Activated CD8-positive, alpha-beta T cell treated with anti-CD3 and anti-CD28 coated beads for 36 hours (primary cell): ENCODE data around the gene OSBPL7. TPM values are rescaled to one million over a fixed set of nuclear protein-coding genes. Genes with fewer than 3 reads are reported as not detected.

Experiments used
- ATAC-seq: fragments of 200-7000 bp; cut with Tn5 transposase; one replicate; pipeline ENCODE4 v1.10.0; 2021; ENCODE audit warnings: mild to moderate bottlenecking, moderate library complexity
- CTCF ChIA-PET: fragments of 350-600 bp; sonication (Branson Sonifier 250); formaldehyde crosslinking; loops from one replicate; lab custom pipeline; 2021; ENCODE audit warnings: antibody characterized with exemption; lab: Charles Lee
- POLR2A ChIA-PET: fragments of 350-600 bp; sonication (Branson Sonifier 250); formaldehyde crosslinking; loops from one replicate; lab custom pipeline; 2021; ENCODE audit warnings: antibody characterized with exemption; lab: Charles Lee
- DNase-seq: peaks from one replicate; pipeline ENCODE4 v3.0.0-alpha.2; 2020
- H3K27ac Mint-ChIP-seq: one replicate; pipeline ENCODE4 v1.8.0; 2021; ENCODE audit warnings: mild to moderate bottlenecking, mixed read lengths
- H3K27me3 Mint-ChIP-seq: one replicate; pipeline ENCODE4 v1.8.0; 2021; ENCODE audit warnings: mixed read lengths
- H3K36me3 Mint-ChIP-seq: one replicate; pipeline ENCODE4 v1.8.0; 2021; ENCODE audit warnings: low read depth, mixed read lengths
- H3K4me1 Mint-ChIP-seq: one replicate; pipeline ENCODE4 v1.8.0; 2021; ENCODE audit warnings: low read depth, mixed read lengths
- H3K4me3 Mint-ChIP-seq: one replicate; pipeline ENCODE4 v1.8.0; 2021; ENCODE audit warnings: mild to moderate bottlenecking, moderate library complexity, mixed read lengths
- H3K9me3 Mint-ChIP-seq: one replicate; pipeline ENCODE4 v1.8.0; 2021; ENCODE audit warnings: mixed read lengths
- CTCF ChIP-seq: fragments of 200-600 bp; IDR thresholded peaks from one replicate; pipeline ENCODE4 v1.8.0; 2022; ENCODE audit warnings: antibody characterized with exemption, mild to moderate bottlenecking
- intact Hi-C: fragments of 100-400 bp; cut with micrococcal nuclease; formaldehyde crosslinking; loops from one replicate; pipeline ENCODE4 v1.10.0; 2022
- total RNA-seq, 2 experiments: library from RNA; stranded (reverse); gene quantifications; one replicate each; pipeline ENCODE4 v1.2.3, GENCODE V29; 2021

OSBPL7 gene
- total RNA-seq, 2 experiments from 2014 or later: 18.0 to 19.8 TPM

- CTCF ChIA-PET: interaction anchor here (0.9 to 2.4 kb wide), 8 partner anchors 8 to 186 kb away, joined by 3 to 9 read pairs (median 4); partner anchors contain the start of genes LRRC46 and MRPL10
- no peaks in the 10 kb centered on the region for H3K4me1 Mint-ChIP-seq
- H3K9me3 Mint-ChIP-seq: no peaks in the 10 kb centered on the region
- H3K4me3 Mint-ChIP-seq: no peak overlapping the region
- peaks cover 5% of the 10 kb centered on the region for H3K27me3 Mint-ChIP-seq
- H3K27ac Mint-ChIP-seq: no peak overlapping the region
- ATAC-seq (no peak), DNase-seq (no peak)
- intact Hi-C loops: loop anchor here (5.0 kb wide), 1 partner anchor 103 kb away; no protein-coding TSS in a partner anchor
- POLR2A ChIA-PET: interaction anchor here (1.0 kb wide), 1 partner anchor 14 kb away, joined by 3 read pairs; no protein-coding TSS in a partner anchor
- no peak for TF ChIP-seq CTCF
- H3K36me3 Mint-ChIP-seq: no peaks in the 10 kb centered on the region
These were observed 20.9 kb downstream of the OSBPL7 start for GRCh38 chr17:47800686-47801085.

GRCh38 chr17:47797797-47798196 lies 23.8 kb downstream of the OSBPL7 start:
- Mint-ChIP-seq H3K36me3 (no peaks in the 10 kb centered on the region), H3K4me3 (no peak overlapping the region), H3K4me1 (no peaks in the 10 kb centered on the region), H3K9me3 (no peaks in the 10 kb centered on the region), H3K27ac (no peak overlapping the region), H3K27me3 (peaks cover 20% of the 10 kb centered on the region)
- CTCF ChIA-PET: interaction anchor here (1.1 kb wide), 1 partner anchor 8 kb away, joined by 4 read pairs; no protein-coding TSS in a partner anchor
- no peak for DNase-seq
- no peak for ATAC-seq
- TF ChIP-seq CTCF: no peak
- intact Hi-C loops: no loop called here
- POLR2A ChIA-PET: interaction anchor here (1.6 kb wide), 1 partner anchor 147 kb away, joined by 5 read pairs; no protein-coding TSS in a partner anchor

- Mint-ChIP-seq H3K4me1 (peaks cover 9% of the 10 kb centered on the region), H3K4me3 (no peak overlapping the region), H3K36me3 (no peaks in the 10 kb centered on the region), H3K27ac (no peak overlapping the region), H3K9me3 (no peaks in the 10 kb centered on the region), H3K27me3 (peaks cover 50% of the 10 kb centered on the region)
- POLR2A ChIA-PET: no interaction called here
- CTCF ChIA-PET: interaction anchor here (0.6 to 1.6 kb wide), 3 partner anchors 8 to 112 kb away, joined by 3 to 4 read pairs (median 3); no protein-coding TSS in a partner anchor
- TF ChIP-seq CTCF: no peak
- ATAC-seq (no peak), DNase-seq (no peak)
- intact Hi-C loops: no loop called here
These were observed 28.6 kb downstream of the OSBPL7 start for GRCh38 chr17:47792979-47793378.

- Mint-ChIP-seq H3K9me3 (no peaks in the 10 kb centered on the region), H3K4me1 (peaks cover 9% of the 10 kb centered on the region), H3K27me3 (peaks cover 52% of the 10 kb centered on the region), H3K27ac (no peak overlapping the region), H3K4me3 (no peak overlapping the region), H3K36me3 (no peaks in the 10 kb centered on the region)
- ChIA-PET CTCF (interaction anchor here (0.6 to 1.6 kb wide), 3 partner anchors 9 to 112 kb away, joined by 3 to 4 read pairs (median 3); no protein-coding TSS in a partner anchor), POLR2A (no interaction called here)
- ATAC-seq (no peak), DNase-seq (no peak)
- intact Hi-C loops: no loop called here
- TF ChIP-seq CTCF: no peak
These were observed 29.1 kb downstream of the OSBPL7 start for GRCh38 chr17:47792457-47792856.

GRCh38 chr17:47791025-47791424 lies 30.6 kb downstream of the OSBPL7 start:
- ChIA-PET POLR2A (interaction anchor here (0.5 to 1.6 kb wide), 2 partner anchors 12 to 126 kb away, joined by 3 to 5 read pairs; no protein-coding TSS in a partner anchor), CTCF (interaction anchor here (1.2 to 1.9 kb wide), 3 partner anchors 10 to 113 kb away, joined by 3 to 17 read pairs (median 11); no protein-coding TSS in a partner anchor)
- no peak overlapping the region for H3K27ac Mint-ChIP-seq
- DNase-seq: no peak
- peaks cover 9% of the 10 kb centered on the region for H3K4me1 Mint-ChIP-seq
- H3K27me3 Mint-ChIP-seq: peaks cover 53% of the 10 kb centered on the region
- intact Hi-C loops: no loop called here
- peak overlapping the region; percentile 43 for H3K4me3 Mint-ChIP-seq
- no peak for ATAC-seq
- no peak for TF ChIP-seq CTCF
- H3K36me3 Mint-ChIP-seq: no peaks in the 10 kb centered on the region
- no peaks in the 10 kb centered on the region for H3K9me3 Mint-ChIP-seq
